ENCODE data around the gene MAP3K4. TPM values are rescaled to one million over a fixed set of nuclear protein-coding genes. Genes with fewer than 3 reads are reported as not detected.
A peak's percentile ranks its signal among the peaks of the same experiment; 100 is the strongest.

Gene MAP3K4
- total RNA-seq: 26.7 and 31.5 TPM in 2 replicates

GRCh38 chr6:160991406-160992060 lies at the start of gene MAP3K4:
Gene MAP3K4 (plus strand): TSS chr6:160991769. CDS start chr6:160991932, 163 bp downstream.
- H3K4me3 ChIP-seq (ENCODE audit: low read depth, low read length): peak within 1 kb of the TSS; percentile 68
- TF ChIP-seq CTCF (IDR thresholded peaks at IDR 0.05; ENCODE audit: insufficient read depth, low read depth, low read length): no peak
- peak; percentile 77 for DNase-seq (ENCODE audit: low read depth)

- TF ChIP-seq CTCF (IDR thresholded peaks at IDR 0.05; ENCODE audit: insufficient read depth, low read depth, low read length): no peak
- H3K4me3 ChIP-seq (ENCODE audit: low read depth, low read length): no peak overlapping the region
- DNase-seq (ENCODE audit: low read depth): no peak
Measured at GRCh38 chr6:160943997-160944396, 47.6 kb upstream of the MAP3K4 start.

- no peak for DNase-seq (ENCODE audit: low read depth)
- TF ChIP-seq CTCF (IDR thresholded peaks at IDR 0.05; ENCODE audit: insufficient read depth, low read depth, low read length): no peak
- H3K4me3 ChIP-seq (ENCODE audit: low read depth, low read length): no peak overlapping the region
Measured at GRCh38 chr6:160945516-160946177, 45.9 kb upstream of the MAP3K4 start.

- DNase-seq (ENCODE audit: low read depth): no peak
- no peak overlapping the region for H3K4me3 ChIP-seq (ENCODE audit: low read depth, low read length)
- no peak for TF ChIP-seq CTCF (IDR thresholded peaks at IDR 0.05; ENCODE audit: insufficient read depth, low read depth, low read length)
Measured at GRCh38 chr6:160949531-160949930, 42.0 kb upstream of the MAP3K4 start.

GRCh38 chr6:160950507-160950906 lies 41.1 kb upstream of the MAP3K4 start:
- DNase-seq (ENCODE audit: low read depth): no peak
- H3K4me3 ChIP-seq (ENCODE audit: low read depth, low read length): no peak overlapping the region
- no peak for TF ChIP-seq CTCF (IDR thresholded peaks at IDR 0.05; ENCODE audit: insufficient read depth, low read depth, low read length)

- no peak overlapping the region for H3K4me3 ChIP-seq (ENCODE audit: low read depth, low read length)
- TF ChIP-seq CTCF (IDR thresholded peaks at IDR 0.05; ENCODE audit: insufficient read depth, low read depth, low read length): no peak
- no peak for DNase-seq (ENCODE audit: low read depth)
Measured at GRCh38 chr6:160951187-160952030, 40.2 kb upstream of the MAP3K4 start.

All from fibroblast of villous mesenchyme (primary cell).